ENCODE results near the gene UBE2L5.

The UBE2L5 gene

GRCh38 chr13:30413842-30414241 lies 8.5 kb upstream of the UBE2L5 start:
- TF ChIP-seq, protein P1, sequence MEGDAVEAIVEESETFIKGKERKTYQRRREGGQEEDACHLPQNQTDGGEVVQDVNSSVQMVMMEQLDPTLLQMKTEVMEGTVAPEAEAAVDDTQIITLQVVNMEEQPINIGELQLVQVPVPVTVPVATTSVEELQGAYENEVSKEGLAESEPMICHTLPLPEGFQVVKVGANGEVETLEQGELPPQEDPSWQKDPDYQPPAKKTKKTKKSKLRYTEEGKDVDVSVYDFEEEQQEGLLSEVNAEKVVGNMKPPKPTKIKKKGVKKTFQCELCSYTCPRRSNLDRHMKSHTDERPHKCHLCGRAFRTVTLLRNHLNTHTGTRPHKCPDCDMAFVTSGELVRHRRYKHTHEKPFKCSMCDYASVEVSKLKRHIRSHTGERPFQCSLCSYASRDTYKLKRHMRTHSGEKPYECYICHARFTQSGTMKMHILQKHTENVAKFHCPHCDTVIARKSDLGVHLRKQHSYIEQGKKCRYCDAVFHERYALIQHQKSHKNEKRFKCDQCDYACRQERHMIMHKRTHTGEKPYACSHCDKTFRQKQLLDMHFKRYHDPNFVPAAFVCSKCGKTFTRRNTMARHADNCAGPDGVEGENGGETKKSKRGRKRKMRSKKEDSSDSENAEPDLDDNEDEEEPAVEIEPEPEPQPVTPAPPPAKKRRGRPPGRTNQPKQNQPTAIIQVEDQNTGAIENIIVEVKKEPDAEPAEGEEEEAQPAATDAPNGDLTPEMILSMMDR (IDR thresholded peaks at IDR 0.05; ENCODE audit: low read depth, low read length, missing control alignments), result no peak
- DNase-seq (ENCODE audit: low read depth), result no peak
- no peak overlapping the region for H3K4me3 ChIP-seq (ENCODE audit: low read depth, low read length)
- in situ Hi-C loops (cut with HindIII; ENCODE audit: low sequenced_read_pairs), result no loop called here

- no peak for DNase-seq (ENCODE audit: low read depth)
- H3K4me3 ChIP-seq (ENCODE audit: low read depth, low read length), result no peak overlapping the region
- in situ Hi-C loops (cut with HindIII; ENCODE audit: low sequenced_read_pairs), result no loop called here
- TF ChIP-seq, protein P1 (IDR thresholded peaks at IDR 0.05; ENCODE audit: low read depth, low read length, missing control alignments), result no peak
Observed at GRCh38 chr13:30415430-30416030, 6.8 kb upstream of the UBE2L5 start.

DNA sequence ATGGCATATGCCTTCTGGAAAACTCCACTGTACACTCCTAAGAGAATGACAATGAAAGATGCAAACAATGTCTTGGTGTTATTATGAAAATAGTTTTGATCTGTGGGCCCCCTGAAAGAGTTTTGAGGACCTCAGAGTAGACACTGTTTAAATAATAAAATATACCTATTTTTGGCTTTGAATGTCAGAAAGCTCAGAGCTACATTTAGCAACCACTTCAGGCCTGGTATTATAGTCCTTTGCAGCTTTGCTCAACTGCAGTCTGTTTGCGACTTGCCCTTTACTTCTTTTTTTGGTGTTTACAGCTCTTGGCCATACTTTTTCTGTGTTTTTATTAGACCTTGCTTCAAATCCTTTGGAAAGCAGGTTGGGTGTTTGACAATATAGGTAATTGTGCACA lies 5.8 kb upstream of the UBE2L5 start:
- no peak overlapping the region for H3K4me3 ChIP-seq (ENCODE audit: low read depth, low read length)
- in situ Hi-C loops (cut with HindIII; ENCODE audit: low sequenced_read_pairs), result no loop called here
- DNase-seq (ENCODE audit: low read depth), result no peak
- TF ChIP-seq, protein P1 (IDR thresholded peaks at IDR 0.05; ENCODE audit: low read depth, low read length, missing control alignments), result no peak

DNA sequence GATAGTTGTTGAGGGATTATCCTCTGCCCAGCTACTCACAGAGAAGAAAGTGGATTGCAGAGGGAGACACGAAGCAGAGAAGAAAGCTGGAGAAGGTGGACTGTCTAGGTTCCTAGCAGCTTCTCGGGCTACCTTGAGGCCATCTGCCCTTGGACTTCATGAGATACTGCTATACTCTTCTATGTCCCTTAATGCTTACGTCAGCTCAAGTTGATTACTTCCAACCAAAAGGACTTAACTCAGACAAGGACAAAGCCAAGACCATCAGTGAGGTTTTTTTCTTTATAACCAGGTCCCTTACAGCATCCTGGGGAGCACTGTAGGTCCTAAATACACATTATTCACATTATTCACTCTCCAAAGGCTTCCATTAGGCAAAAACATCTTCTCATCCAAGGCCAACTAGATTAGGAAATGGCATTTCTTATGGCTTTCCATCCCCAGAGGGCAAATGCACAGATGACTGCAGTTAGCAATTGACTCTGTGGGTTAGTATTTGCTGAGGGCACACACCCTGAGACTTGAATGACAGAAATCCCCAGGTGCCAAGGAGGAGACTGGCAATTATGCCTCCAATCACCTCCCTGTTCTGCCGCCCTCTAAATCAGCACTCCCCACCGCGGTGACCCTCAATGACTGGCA lies 4.1 kb upstream of the UBE2L5 start:
- no peak overlapping the region for H3K4me3 ChIP-seq (ENCODE audit: low read depth, low read length)
- in situ Hi-C loops (cut with HindIII; ENCODE audit: low sequenced_read_pairs), result no loop called here
- no peak for DNase-seq (ENCODE audit: low read depth)
- TF ChIP-seq, protein P1 (IDR thresholded peaks at IDR 0.05; ENCODE audit: low read depth, low read length, missing control alignments), result no peak

DNA sequence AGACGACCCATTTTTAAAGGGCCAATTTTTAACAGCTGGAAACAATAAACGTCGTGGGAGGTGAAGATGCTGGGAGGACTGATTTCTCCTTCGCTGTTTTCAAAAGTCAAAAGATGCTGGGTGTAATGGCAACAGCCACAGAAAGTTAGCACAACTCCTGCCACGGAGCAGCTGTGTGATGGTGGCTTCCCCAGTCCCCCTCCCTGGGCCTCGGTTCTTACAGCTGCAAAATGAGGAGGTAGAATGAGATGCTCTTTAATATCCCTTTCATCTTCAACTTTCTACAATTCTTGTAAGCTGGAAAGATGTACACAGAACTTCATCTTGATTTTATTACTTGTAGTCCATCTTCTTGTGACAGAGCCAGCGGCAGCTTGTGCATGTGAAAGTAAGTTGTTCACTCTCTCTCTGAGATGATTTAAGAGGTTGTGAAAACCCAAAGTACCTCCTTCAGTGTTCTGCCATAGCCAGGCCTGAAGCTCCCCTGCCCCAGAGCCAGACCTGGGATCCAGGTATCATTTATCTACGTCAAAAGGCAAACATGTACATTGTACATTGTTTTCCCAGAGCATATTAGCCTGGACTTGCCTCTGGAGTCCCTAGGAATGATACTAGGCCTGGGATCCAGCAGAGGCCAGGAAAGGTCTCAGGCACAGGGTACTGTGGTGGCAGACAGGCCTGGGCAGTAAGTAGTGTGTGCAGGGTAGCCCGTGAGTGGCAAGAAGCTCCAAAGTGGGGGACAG lies 3.4 kb upstream of the UBE2L5 start:
- in situ Hi-C loops (cut with HindIII; ENCODE audit: low sequenced_read_pairs), result no loop called here
- TF ChIP-seq, protein P1 (IDR thresholded peaks at IDR 0.05; ENCODE audit: low read depth, low read length, missing control alignments), result no peak
- DNase-seq (ENCODE audit: low read depth), result no peak
- H3K4me3 ChIP-seq (ENCODE audit: low read depth, low read length), result no peak overlapping the region

GRCh38 chr13:30421093-30422053 lies 920 bp upstream of the UBE2L5 start:
- in situ Hi-C loops (cut with HindIII; ENCODE audit: low sequenced_read_pairs), result no loop called here
- peak; percentile 57 for DNase-seq (ENCODE audit: low read depth)
- peak overlapping the region; percentile 58 for H3K4me3 ChIP-seq (ENCODE audit: low read depth, low read length)
- TF ChIP-seq, protein P1 (IDR thresholded peaks at IDR 0.05; ENCODE audit: low read depth, low read length, missing control alignments), result no peak

Measured in astrocyte of the cerebellum (primary cell).